Measurements from ENCODE around the gene ACOX3. TPM values are rescaled to one million over a fixed set of nuclear protein-coding genes. Genes with fewer than 3 reads are reported as not detected.
"Not testable (repeated sequence)": the region's sequence is repeated elsewhere in the genome, so short reads cannot be mapped to it uniquely, and the experiment has no call there.

Gene ACOX3
- total RNA-seq, 1 donor from 2014 or later = 51.6 TPM

DNA sequence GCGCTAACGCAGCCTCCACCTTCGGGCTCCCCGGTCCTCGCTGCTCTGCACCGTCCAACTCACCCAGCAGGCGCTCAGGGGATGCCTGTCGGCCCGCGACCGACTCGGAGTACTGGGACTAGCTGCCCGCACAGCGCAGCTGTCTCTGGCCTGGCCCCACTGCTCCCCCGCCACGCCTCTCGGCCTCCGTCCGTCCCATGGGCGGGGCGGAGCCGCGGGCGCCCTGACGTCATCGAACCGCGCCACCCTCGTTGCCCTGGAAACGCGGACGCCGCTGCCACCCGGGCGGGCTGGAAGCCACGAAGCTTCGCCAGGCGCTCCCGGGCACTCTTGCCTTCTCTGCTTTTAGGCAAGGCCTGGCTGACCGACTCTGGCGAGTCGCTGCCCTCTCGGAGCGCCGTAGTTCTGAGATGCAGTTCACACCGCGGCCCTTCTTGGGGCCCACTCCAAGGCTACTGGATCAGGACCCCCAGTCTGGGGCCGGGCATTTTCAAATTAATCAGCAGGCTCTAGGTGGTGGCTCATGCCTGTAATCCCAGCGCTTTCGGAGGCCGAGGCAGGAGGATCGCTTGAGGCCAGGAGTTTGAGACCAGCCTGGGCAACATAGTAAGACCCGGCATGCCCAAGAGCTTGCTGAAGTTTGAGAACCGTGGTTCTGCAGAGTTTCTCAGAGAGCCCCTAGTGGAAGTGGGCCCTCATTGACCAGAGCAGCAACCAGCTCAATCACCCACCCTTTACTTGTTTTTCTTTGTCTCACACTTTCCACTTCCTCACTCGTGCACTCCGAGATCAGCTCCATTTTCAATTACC lies 12.0 kb downstream of the ACOX3 start:
- H3K27ac Mint-ChIP-seq (ENCODE audit: unreplicated experiment) = peak overlapping the region; percentile 98
- H3K4me1 Mint-ChIP-seq (ENCODE audit: low read depth) = peaks cover 41% of the 10 kb centered on the region
- TF ChIP-seq, protein P1, sequence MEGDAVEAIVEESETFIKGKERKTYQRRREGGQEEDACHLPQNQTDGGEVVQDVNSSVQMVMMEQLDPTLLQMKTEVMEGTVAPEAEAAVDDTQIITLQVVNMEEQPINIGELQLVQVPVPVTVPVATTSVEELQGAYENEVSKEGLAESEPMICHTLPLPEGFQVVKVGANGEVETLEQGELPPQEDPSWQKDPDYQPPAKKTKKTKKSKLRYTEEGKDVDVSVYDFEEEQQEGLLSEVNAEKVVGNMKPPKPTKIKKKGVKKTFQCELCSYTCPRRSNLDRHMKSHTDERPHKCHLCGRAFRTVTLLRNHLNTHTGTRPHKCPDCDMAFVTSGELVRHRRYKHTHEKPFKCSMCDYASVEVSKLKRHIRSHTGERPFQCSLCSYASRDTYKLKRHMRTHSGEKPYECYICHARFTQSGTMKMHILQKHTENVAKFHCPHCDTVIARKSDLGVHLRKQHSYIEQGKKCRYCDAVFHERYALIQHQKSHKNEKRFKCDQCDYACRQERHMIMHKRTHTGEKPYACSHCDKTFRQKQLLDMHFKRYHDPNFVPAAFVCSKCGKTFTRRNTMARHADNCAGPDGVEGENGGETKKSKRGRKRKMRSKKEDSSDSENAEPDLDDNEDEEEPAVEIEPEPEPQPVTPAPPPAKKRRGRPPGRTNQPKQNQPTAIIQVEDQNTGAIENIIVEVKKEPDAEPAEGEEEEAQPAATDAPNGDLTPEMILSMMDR (IDR thresholded peaks at IDR 0.05) = peak; percentile 76
- H3K36me3 Mint-ChIP-seq (ENCODE audit: low read depth) = peaks cover 1% of the 10 kb centered on the region
- no peak for DNase-seq (ENCODE audit: low spot score)
- no peaks in the 10 kb centered on the region for H3K9me3 Mint-ChIP-seq (ENCODE audit: low read depth)
- peak overlapping the region; percentile 94 for H3K4me3 Mint-ChIP-seq (ENCODE audit: unreplicated experiment)
- no peaks in the 10 kb centered on the region for H3K27me3 Mint-ChIP-seq (ENCODE audit: low read depth)

DNA sequence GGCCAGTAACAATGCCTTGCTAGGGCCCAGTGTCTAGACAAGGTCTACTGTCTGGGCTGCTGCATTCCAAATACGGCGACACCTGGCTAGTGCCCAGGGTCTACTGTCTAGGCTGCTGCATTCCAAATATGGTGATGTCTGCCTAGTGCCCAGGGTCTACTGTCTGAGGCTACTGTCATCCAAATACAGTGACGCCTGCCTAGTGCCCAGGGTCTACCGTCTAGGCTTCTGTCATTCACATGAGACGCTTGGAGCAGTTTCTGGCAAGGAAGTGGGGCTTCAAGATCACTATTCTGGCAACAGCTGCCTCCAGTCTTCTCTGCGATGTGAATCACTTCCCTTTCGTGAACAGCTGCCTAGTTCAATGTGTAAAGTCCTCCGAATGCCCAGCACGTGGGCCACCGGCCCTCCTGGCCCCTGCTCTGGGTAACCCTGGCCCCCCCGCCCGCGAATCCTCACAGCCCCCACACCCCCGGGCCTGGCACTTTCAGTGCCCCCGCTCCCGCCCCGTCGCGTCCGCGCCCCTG lies 12.7 kb downstream of the ACOX3 start:
- TF ChIP-seq, protein P1 (IDR thresholded peaks at IDR 0.05) = no peak
- Mint-ChIP-seq H3K9me3 (ENCODE audit: low read depth) (no peaks in the 10 kb centered on the region), H3K27me3 (ENCODE audit: low read depth) (no peaks in the 10 kb centered on the region), H3K4me3 (ENCODE audit: unreplicated experiment) (peak overlapping the region; percentile 94), H3K27ac (ENCODE audit: unreplicated experiment) (peak overlapping the region; percentile 98), H3K36me3 (ENCODE audit: low read depth) (peaks cover 1% of the 10 kb centered on the region), H3K4me1 (ENCODE audit: low read depth) (peaks cover 41% of the 10 kb centered on the region)
- DNase-seq (ENCODE audit: low spot score) = no peak

DNA sequence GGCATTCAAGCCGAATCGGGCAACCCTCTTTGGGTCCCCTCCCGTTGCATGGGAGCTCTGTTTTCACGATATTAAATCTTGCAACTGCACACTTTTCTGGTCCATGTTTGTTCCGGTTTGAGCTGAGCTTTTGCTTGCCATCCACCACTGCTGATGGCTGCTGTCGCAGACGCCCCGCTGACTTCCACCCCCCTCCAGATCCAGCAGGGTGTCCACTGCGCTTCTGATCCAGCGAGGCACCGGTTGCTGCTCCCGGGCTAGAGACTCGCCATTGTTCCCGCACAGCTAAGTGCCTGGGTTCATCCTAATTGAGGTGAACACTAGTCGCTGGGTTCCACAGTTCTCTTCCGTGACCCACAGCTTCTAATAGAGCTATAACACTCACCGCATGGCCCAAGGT lies 13.3 kb downstream of the ACOX3 start:
- Mint-ChIP-seq H3K27me3 (ENCODE audit: low read depth) (no peaks in the 10 kb centered on the region), H3K4me1 (ENCODE audit: low read depth) (peaks cover 41% of the 10 kb centered on the region), H3K9me3 (ENCODE audit: low read depth) (no peaks in the 10 kb centered on the region), H3K27ac (ENCODE audit: unreplicated experiment) (peak overlapping the region; percentile 47), H3K36me3 (ENCODE audit: low read depth) (peaks cover 1% of the 10 kb centered on the region), H3K4me3 (ENCODE audit: unreplicated experiment) (peak overlapping the region; percentile 94)
- no peak for DNase-seq (ENCODE audit: low spot score)
- TF ChIP-seq, protein P1 (IDR thresholded peaks at IDR 0.05) = no peak

DNA sequence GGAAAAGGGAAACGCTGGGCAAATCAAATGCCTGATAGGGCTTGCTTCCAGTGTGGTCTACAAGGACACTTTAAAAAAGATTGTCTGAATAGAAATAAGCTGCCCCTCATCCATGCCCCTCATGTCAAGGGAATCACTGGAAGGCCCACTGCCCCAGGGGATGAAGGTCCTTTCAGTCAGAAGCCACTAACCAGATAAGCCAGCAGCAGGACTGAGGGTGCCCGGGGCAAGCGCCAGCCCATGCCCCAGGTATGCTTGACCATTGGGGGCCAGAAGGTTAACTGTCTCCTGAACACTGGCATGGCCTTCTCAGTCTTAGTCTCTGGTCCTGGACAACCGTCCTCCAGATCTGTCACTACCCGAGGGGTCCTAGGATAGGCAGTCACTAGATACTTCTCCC lies 17.7 kb downstream of the ACOX3 start:
- H3K36me3 Mint-ChIP-seq (ENCODE audit: low read depth) = peaks cover 1% of the 10 kb centered on the region
- H3K27me3 Mint-ChIP-seq (ENCODE audit: low read depth) = no peaks in the 10 kb centered on the region
- no peak overlapping the region for H3K4me3 Mint-ChIP-seq (ENCODE audit: unreplicated experiment)
- H3K9me3 Mint-ChIP-seq (ENCODE audit: low read depth) = no peaks in the 10 kb centered on the region
- no peak for DNase-seq (ENCODE audit: low spot score)
- TF ChIP-seq, protein P1 (IDR thresholded peaks at IDR 0.05) = no peak
- H3K4me1 Mint-ChIP-seq (ENCODE audit: low read depth) = peaks cover 41% of the 10 kb centered on the region
- no peak overlapping the region for H3K27ac Mint-ChIP-seq (ENCODE audit: unreplicated experiment)

DNA sequence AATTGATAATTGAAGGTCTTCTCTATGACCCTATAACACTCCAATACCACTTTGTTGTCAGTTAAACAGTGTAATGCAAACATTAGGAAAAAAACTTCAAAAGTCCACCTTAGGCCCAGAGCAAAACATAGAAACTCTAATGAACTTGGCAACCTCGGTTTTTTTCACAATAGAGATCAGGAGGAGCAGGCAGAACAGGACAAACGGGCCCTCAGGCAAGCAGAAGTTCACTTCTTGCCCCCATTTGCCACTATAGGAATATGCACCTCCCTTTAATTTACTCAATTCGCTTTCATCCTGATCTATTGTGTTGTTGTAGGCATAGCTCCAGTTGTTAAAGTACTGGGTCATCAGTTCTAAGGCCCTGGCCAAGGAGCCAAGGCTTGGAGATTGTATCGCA lies 18.2 kb downstream of the ACOX3 start:
- H3K9me3 Mint-ChIP-seq (ENCODE audit: low read depth) = no peaks in the 10 kb centered on the region

DNA sequence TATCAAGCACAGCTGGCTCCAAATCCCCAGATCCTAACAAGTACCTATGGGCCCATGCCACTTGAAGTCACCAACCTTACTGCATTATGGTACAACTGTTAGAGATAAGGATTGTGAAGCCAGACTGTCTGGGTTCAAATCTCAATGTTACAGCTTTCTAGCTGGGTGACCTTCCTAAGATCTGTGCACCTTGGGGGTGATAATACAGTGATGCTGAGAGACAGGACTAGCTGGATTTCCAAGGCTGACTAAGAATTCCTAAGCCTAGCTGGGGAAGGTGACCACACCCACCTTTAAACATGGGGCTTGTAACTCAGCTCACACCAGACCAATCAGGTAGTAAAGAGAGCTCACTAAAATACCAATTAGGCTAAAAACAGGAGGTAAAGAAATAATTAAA lies 20.4 kb downstream of the ACOX3 start:
- not testable (repeated sequence) for H3K36me3 Mint-ChIP-seq (ENCODE audit: low read depth); H3K27me3 Mint-ChIP-seq (ENCODE audit: low read depth); H3K4me3 Mint-ChIP-seq (ENCODE audit: unreplicated experiment); DNase-seq (ENCODE audit: low spot score); H3K27ac Mint-ChIP-seq (ENCODE audit: unreplicated experiment); H3K9me3 Mint-ChIP-seq (ENCODE audit: low read depth)
- peaks cover 15% of the 10 kb centered on the region for H3K4me1 Mint-ChIP-seq (ENCODE audit: low read depth)

More for the DNA sequence above, 18.2 kb downstream of the ACOX3 start:
- no peaks in the 10 kb centered on the region for H3K27me3 Mint-ChIP-seq (ENCODE audit: low read depth)
- no peak for DNase-seq (ENCODE audit: low spot score)
- peaks cover 37% of the 10 kb centered on the region for H3K4me1 Mint-ChIP-seq (ENCODE audit: low read depth)
- TF ChIP-seq, protein P1 (IDR thresholded peaks at IDR 0.05) = no peak
- H3K4me3 Mint-ChIP-seq (ENCODE audit: unreplicated experiment) = no peak overlapping the region
- H3K36me3 Mint-ChIP-seq (ENCODE audit: low read depth) = peaks cover 1% of the 10 kb centered on the region
- no peak overlapping the region for H3K27ac Mint-ChIP-seq (ENCODE audit: unreplicated experiment)

Measured in chondrocyte (in vitro differentiated cells).